Activated CD4-positive, alpha-beta T cell treated with anti-CD3 and anti-CD28 coated beads for 1 hour (primary cell): ENCODE data around the gene YTHDF1.
"Not testable (repeated sequence)": the region's sequence is repeated elsewhere in the genome, so short reads cannot be mapped to it uniquely, and the experiment has no call there.

Source experiments
- DNase-seq: peaks from one replicate; pipeline ENCODE4 v3.0.0-alpha.2; 2020

The YTHDF1 gene

DNA sequence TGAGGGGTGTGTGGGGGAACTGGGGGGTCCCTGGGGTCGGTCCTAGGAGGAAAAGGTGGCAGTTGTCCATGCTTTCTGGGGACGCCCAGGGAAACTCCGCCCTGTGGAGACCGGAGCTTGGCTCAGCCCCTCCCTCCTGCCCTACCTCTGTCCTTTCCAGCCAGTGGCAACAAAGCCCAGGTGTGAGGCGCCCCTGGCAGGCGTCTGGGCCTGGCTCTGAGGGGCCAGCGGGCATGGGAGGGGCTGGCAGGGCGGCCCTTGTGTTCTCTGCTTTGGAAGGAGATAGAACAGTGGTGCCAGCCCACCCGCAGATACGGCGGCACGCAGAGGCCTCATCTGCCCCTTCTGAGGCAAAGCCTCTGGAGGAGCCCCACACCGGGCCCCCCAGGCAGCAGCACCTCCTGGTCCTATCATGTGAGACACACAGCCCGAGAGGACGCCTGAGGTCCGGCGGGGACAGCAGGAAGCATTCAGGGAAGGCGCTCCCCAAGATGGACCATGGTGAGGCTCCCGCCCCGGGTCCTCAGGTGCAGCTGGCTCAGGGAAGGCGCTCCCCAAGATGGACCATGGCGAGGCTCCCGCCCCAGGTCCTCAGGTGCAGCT lies 47.9 kb downstream of the YTHDF1 start:
- no peak for DNase-seq

GRCh38 chr20:63167026-63167917 lies 48.7 kb downstream of the YTHDF1 start:
- no peak for DNase-seq

GRCh38 chr20:63166193-63167020 lies 49.5 kb downstream of the YTHDF1 start:
- DNase-seq: no peak

GRCh38 chr20:63165356-63166192 lies 50.4 kb downstream of the YTHDF1 start:
- DNase-seq: no peak

DNA sequence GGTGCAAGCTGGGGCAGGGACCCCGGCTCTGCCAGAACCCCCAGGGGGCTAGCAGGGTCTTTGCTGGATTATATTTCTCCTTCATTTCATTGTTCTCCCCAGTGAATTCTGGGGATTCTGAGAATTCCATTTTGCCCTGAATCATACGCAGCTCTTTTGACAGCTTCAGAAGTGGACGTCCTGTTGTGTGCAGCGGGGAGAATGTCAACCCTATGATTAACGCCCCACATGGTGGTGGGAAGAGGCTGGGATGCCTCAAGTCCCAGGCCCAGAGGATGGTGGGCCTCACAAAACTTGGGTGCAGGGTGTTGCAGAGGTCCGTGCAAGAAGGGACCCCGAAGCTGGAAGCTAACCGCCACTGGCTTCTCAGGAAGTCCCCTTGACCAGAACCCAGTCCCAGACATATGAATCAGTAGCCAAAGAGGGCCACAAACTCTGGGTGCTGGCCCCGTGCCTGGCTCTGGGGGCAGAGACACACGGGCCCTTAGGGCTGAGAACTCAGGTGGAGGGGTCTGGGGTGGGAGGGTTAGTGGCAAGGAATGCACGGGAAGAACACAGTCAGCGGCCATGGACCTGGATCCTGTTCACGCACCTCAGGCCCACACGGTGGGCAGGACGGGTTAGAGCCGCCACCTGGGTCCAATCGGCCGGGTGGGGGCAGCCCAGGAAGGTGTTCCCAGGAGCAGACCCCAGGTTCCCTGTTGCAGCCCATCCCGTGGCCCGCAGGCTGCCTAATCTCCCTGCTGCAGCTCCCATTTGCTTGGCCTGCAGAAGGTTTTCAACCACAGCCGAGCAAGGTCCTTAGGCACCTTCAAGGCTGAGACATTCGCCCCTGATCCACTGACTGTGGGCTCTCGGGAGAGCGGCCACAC lies 51.2 kb downstream of the YTHDF1 start:
- DNase-seq: no peak

DNA sequence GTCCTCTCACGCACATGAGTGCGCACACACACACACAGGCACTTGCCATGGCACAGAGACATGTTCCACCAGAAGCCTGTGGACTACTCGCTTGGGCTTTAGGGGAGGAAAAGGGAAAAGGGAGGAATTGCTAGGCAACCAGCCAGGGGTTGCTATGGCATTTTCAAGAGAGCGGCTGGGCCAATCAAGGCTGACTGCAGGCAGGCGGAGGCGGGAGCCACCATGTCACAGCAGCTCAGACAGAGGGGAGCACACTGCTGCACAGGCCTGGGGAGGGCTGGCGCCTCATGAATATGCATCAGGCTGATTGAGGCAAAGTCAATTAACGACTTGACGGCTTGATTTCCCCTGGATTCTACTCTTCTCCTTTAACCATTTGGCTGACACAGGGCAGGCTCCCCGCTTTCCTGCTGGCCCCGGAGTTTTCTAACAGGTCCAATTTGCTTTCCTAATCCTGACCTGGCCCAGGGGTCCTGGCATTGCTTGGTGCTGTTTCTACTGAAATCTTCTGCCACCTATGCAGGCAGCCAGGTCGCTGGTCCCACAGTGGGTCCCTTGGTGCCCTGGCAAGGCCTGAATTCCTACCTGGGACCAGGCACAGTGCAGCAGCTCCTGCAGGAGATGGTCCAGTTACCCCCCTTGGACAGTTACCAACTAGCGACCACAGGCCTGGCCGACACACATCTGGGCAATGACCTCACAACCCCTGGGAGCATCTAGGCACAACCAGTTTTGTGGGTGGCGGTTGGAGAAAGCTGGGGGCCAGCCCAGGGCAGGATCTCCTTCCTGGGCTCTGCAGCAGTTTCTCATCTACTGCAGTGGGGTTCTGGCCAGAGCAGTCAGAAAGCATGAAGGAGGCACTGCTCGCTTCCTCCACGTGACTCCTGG lies 52.1 kb downstream of the YTHDF1 start:
- no peak for DNase-seq

DNA sequence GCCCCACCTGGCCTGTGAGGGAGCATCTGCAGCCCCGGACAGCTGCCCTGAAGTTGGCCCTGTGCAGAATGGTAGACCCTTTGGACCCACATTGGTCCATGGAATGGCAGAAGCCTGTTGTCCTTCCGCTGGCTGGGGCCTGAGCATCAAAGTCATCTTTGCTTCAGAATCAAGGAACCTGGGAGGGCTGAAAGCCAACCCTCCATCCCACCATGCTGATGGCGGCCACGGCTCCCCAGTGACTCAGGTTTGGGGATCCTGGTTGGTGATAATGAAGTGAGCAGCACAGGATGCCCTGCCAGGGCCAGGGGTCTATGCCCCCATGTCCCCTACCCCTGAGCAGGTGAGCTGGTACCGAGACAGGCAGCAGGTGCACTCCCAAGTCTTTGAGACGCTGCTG lies 52.8 kb downstream of the YTHDF1 start:
- DNase-seq: no peak

DNA sequence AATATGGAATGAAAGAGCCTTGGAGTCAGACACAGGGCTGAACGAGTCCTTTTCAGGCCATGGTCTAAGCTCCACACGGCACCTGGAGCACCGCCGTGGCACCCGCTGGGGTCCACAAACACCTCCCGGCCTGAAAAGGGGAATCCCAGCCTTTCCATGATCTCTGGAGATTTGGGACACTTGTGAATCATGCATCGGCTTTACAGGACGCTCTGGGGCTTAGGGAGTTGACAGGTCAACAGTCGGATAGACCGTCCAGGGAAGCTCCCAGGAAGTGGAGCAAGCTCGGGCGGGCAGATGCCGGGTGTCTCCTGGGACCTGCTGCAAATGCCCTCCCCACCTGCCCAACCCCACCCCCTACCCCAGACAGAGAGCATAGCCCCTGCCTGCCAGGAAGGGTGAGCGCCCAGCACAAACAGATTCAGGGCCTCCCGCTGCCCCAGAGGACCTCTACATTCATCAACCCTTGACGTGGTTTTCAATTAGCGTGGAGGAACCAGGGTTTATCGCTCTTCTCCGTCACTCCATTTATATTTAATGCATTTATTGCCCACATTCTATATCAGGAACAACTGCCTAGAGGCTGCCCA lies 53.6 kb downstream of the YTHDF1 start:
- no peak for DNase-seq

- no peak for DNase-seq
Observed at GRCh38 chr20:63161176-63161651, 54.7 kb downstream of the YTHDF1 start.

GRCh38 chr20:63160641-63161175 lies 55.2 kb downstream of the YTHDF1 start:
- DNase-seq: no peak

GRCh38 chr20:63159826-63160640 lies 55.9 kb downstream of the YTHDF1 start:
- DNase-seq: no peak

DNA sequence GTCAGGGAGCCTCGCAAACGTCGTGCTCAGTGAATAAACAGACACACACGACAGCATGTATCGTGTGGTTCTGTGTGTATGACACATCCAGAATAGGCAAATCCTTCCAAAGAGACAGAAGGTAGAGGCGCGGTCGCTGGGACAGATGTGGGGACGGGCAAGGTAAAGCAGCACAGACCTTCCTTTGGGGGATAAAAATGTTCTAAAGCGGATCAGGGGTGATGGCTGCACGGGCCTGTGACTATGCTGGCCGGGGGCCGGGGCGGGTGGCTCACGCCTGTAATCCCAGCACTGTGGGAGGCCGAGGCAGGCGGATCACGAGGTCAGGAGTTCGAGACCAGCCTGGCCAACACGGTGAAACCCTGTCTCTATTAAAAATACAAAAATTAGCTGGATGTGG lies 56.7 kb downstream of the YTHDF1 start:
- DNase-seq: not testable (repeated sequence)

GRCh38 chr20:63158845-63159244 lies 57.1 kb downstream of the YTHDF1 start:
- DNase-seq: no peak

- no peak for DNase-seq
Observed at GRCh38 chr20:63158352-63158751, 57.6 kb downstream of the YTHDF1 start.

DNA sequence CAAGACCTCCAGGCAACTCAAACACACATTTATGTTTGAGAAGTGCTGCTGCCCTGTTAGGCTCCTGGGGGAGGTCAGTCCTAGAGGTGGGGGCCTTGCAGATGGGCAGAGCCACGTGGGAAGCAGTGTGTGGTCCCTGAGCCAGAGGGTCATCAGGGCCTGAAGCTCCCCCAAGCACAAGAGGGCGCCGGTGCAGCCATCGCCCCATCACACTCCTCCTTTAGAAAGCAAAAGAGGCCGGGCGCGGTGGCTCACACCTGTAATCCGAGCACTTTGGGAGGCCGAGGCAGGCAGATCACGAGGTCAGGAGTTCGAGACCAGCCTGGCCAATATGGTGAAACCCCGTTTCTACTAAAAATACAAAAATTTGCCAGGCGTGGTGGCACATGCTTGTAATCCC lies 58.5 kb downstream of the YTHDF1 start:
- DNase-seq: not testable (repeated sequence)

- no peak for DNase-seq
Observed at GRCh38 chr20:63156221-63156671, 59.7 kb downstream of the YTHDF1 start.

DNA sequence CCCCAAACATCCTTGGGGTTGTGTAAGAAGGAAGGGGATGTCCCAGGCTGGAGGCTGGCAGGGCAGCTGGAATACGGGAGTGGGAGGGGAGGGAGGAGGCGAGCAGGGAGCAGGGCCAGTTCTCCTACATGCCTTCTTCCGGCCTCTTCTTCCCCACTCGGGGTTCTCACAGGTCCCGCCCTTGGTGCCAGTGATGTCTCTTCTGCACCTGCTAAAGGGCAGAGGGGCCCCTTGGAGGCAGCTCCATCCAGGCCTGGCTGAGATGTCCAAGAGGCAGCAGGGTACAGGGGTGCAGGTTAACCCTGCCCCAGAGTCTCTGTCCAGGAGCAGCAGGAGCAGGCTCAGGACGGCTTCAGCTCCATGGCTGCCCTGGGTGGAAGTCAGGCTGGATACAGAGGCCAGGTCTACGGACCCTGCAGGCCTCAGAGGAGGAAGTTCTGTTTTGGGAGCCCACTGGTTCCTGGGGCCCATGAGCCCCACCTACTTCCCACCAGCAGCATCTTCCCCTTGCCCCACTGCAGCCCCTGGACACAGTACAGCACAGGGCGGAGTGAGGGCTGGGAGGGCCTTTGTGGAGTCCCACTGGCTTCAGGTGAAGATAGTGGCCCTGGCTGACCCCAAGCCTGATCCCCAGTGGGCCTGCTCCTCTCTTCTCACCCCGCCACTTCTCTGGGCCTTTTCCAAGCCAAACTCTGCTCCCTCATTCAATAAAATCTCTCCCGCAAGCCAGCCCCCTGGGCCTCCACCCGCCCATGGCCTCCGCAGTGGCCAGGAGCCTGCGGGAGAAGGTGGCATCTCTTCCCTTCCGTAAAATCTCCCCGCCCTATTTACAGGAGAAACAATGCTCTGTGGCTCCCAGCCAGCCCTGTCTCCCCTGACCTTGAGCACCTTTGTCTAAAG lies 60.4 kb downstream of the YTHDF1 start:
- no peak for DNase-seq

DNA sequence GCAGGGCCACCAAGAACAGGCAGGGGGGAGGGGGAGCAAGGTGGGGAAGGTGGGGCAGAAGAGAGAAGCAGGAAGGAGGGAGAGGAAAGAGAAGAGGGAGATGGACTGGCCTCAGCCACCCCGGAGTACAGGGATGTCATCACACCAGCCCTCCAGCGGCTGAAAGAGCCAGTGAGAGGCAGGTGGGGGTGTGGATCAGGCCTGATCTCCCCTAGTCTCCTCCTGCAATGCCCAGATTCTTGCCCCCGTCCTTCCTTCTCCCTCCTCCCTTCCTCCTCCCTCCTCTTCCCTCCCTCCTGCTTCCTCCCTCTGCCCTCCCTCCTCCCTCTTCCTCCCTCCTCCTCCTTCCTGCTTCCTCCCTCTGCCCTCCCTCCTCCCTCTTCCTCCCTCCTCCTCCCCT lies 61.5 kb downstream of the YTHDF1 start:
- no peak for DNase-seq
